ENCODE measurements around the gene TSPAN4.
A peak's percentile ranks its signal among the peaks of the same experiment; 100 is the strongest.

Gene TSPAN4

GRCh38 chr11:821512-822371 lies 20.9 kb upstream of the TSPAN4 start:
- peak in 2 of 10 donors; percentile 38 to 88 for DNase-seq
- intact Hi-C loops (cut with DNase I) = no loop called here

- DNase-seq = no peak
- intact Hi-C loops (cut with DNase I) = no loop called here
These were observed 19.0 kb upstream of the TSPAN4 start for GRCh38 chr11:823441-824291.

GRCh38 chr11:824292-824880 lies 18.3 kb upstream of the TSPAN4 start:
- intact Hi-C loops (cut with DNase I) = no loop called here
- peak in 7 of 10 donors; percentile 40 to 97 (median 51) for DNase-seq

- intact Hi-C loops (cut with DNase I) = no loop called here
- DNase-seq = no peak
These were observed 17.7 kb upstream of the TSPAN4 start for GRCh38 chr11:824942-825341.

- no peak for DNase-seq
- intact Hi-C loops (cut with DNase I) = no loop called here
These were observed 17.1 kb upstream of the TSPAN4 start for GRCh38 chr11:825366-826226.

- no peak for DNase-seq
- intact Hi-C loops (cut with DNase I) = no loop called here
These were observed 16.4 kb upstream of the TSPAN4 start for GRCh38 chr11:826227-826621.

- intact Hi-C loops (cut with DNase I) = no loop called here
- DNase-seq = no peak
These were observed 15.9 kb upstream of the TSPAN4 start for GRCh38 chr11:826836-827145.

GRCh38 chr11:827146-827896 lies 15.3 kb upstream of the TSPAN4 start:
- no peak for DNase-seq
- intact Hi-C loops (cut with DNase I) = no loop called here

- intact Hi-C loops (cut with DNase I) = no loop called here
- no peak for DNase-seq
These were observed 14.8 kb upstream of the TSPAN4 start, which contains the start of gene CRACR2B for GRCh38 chr11:827897-828192. CRACR2B (plus strand) TSS chr11:827919; CDS start chr11:828608, 689 bp downstream.

GRCh38 chr11:828506-829175 lies 14.0 kb upstream of the TSPAN4 start:
- intact Hi-C loops (cut with DNase I) = no loop called here
- DNase-seq = no peak

GRCh38 chr11:829176-829846 lies 13.3 kb upstream of the TSPAN4 start:
- DNase-seq = no peak
- intact Hi-C loops (cut with DNase I) = no loop called here

GRCh38 chr11:829847-830294 lies 12.8 kb upstream of the TSPAN4 start:
- intact Hi-C loops (cut with DNase I) = no loop called here
- no peak for DNase-seq

- DNase-seq = peak in 1 of 10 donors; percentile 53
- intact Hi-C loops (cut with DNase I) = no loop called here
These were observed 12.1 kb upstream of the TSPAN4 start for GRCh38 chr11:830295-831117.

- intact Hi-C loops (cut with DNase I) = no loop called here
- DNase-seq = no peak
These were observed 11.4 kb upstream of the TSPAN4 start for GRCh38 chr11:831118-831864.

- no peak for DNase-seq
- intact Hi-C loops (cut with DNase I) = no loop called here
These were observed 10.6 kb upstream of the TSPAN4 start for GRCh38 chr11:831961-832528.

- intact Hi-C loops (cut with DNase I) = no loop called here
- no peak for DNase-seq
These were observed 10.0 kb upstream of the TSPAN4 start, which contains the start of gene CD151 for GRCh38 chr11:832529-833113. CD151 (plus strand) TSS chr11:832952; CDS start chr11:836070, 3,118 bp downstream.
